ENCODE measurements around the gene TUBA3E. TPM values are rescaled to one million over a fixed set of nuclear protein-coding genes. Genes with fewer than 3 reads are reported as not detected.

TUBA3E gene
- polyA plus RNA-seq, 1 donor from 2014 or later, result not detected

Other genes starting within 250 kb of the TUBA3E start
- gene RAB6C, start 218.8 kb downstream of the TUBA3E start, polyA plus RNA-seq, result 0.18 and 0.52 TPM in 2 replicates
- 1.0 and 2.3 TPM in 2 replicates for gene POTEF, start 69.2 kb downstream of the TUBA3E start, polyA plus RNA-seq
- 22.8 and 24.2 TPM in 2 replicates for gene CCDC74B, start 53.3 kb downstream of the TUBA3E start, polyA plus RNA-seq
- 40.6 and 56.1 TPM in 2 replicates for gene SMPD4, start 16.8 kb downstream of the TUBA3E start, polyA plus RNA-seq
- gene MZT2B, start 16.2 kb downstream of the TUBA3E start, polyA plus RNA-seq, result 255 and 257 TPM in 2 replicates
- 78.0 and 81.4 TPM in 2 replicates for gene IMP4, start 144.5 kb upstream of the TUBA3E start, polyA plus RNA-seq
- 4.2 and 13.3 TPM in 2 replicates for gene PTPN18, start 157.6 kb upstream of the TUBA3E start, polyA plus RNA-seq

Measured in neural cell (in vitro differentiated cells).